ENCODE data around the gene CCL26. TPM values are rescaled to one million over a fixed set of nuclear protein-coding genes. Genes with fewer than 3 reads are reported as not detected.

Gene CCL26
- total and polyA plus RNA-seq, 2 experiments from 2014 or later = 3.0 to 18.4 TPM

- TF ChIP-seq, protein P1, sequence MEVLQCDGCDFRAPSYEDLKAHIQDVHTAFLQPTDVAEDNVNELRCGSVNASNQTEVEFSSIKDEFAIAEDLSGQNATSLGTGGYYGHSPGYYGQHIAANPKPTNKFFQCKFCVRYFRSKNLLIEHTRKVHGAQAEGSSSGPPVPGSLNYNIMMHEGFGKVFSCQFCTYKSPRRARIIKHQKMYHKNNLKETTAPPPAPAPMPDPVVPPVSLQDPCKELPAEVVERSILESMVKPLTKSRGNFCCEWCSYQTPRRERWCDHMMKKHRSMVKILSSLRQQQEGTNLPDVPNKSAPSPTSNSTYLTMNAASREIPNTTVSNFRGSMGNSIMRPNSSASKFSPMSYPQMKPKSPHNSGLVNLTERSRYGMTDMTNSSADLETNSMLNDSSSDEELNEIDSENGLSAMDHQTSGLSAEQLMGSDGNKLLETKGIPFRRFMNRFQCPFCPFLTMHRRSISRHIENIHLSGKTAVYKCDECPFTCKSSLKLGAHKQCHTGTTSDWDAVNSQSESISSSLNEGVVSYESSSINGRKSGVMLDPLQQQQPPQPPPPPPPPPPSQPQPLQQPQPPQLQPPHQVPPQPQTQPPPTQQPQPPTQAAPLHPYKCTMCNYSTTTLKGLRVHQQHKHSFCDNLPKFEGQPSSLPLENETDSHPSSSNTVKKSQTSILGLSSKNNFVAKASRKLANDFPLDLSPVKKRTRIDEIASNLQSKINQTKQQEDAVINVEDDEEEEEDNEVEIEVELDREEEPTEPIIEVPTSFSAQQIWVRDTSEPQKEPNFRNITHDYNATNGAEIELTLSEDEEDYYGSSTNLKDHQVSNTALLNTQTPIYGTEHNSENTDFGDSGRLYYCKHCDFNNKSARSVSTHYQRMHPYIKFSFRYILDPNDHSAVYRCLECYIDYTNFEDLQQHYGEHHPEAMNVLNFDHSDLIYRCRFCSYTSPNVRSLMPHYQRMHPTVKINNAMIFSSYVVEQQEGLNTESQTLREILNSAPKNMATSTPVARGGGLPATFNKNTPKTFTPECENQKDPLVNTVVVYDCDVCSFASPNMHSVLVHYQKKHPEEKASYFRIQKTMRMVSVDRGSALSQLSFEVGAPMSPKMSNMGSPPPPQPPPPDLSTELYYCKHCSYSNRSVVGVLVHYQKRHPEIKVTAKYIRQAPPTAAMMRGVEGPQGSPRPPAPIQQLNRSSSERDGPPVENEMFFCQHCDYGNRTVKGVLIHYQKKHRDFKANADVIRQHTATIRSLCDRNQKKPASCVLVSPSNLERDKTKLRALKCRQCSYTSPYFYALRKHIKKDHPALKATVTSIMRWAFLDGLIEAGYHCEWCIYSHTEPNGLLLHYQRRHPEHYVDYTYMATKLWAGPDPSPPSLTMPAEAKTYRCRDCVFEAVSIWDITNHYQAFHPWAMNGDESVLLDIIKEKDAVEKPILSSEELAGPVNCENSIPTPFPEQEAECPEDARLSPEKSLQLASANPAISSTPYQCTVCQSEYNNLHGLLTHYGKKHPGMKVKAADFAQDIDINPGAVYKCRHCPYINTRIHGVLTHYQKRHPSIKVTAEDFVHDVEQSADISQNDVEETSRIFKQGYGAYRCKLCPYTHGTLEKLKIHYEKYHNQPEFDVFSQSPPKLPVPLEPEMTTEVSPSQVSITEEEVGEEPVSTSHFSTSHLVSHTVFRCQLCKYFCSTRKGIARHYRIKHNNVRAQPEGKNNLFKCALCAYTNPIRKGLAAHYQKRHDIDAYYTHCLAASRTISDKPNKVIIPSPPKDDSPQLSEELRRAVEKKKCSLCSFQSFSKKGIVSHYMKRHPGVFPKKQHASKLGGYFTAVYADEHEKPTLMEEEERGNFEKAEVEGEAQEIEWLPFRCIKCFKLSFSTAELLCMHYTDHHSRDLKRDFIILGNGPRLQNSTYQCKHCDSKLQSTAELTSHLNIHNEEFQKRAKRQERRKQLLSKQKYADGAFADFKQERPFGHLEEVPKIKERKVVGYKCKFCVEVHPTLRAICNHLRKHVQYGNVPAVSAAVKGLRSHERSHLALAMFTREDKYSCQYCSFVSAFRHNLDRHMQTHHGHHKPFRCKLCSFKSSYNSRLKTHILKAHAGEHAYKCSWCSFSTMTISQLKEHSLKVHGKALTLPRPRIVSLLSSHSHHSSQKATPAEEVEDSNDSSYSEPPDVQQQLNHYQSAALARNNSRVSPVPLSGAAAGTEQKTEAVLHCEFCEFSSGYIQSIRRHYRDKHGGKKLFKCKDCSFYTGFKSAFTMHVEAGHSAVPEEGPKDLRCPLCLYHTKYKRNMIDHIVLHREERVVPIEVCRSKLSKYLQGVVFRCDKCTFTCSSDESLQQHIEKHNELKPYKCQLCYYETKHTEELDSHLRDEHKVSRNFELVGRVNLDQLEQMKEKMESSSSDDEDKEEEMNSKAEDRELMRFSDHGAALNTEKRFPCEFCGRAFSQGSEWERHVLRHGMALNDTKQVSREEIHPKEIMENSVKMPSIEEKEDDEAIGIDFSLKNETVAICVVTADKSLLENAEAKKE (CRISPR knock-in tag; IDR thresholded peaks at IDR 0.05) = no peak
- TF ChIP-seq, protein P2, sequence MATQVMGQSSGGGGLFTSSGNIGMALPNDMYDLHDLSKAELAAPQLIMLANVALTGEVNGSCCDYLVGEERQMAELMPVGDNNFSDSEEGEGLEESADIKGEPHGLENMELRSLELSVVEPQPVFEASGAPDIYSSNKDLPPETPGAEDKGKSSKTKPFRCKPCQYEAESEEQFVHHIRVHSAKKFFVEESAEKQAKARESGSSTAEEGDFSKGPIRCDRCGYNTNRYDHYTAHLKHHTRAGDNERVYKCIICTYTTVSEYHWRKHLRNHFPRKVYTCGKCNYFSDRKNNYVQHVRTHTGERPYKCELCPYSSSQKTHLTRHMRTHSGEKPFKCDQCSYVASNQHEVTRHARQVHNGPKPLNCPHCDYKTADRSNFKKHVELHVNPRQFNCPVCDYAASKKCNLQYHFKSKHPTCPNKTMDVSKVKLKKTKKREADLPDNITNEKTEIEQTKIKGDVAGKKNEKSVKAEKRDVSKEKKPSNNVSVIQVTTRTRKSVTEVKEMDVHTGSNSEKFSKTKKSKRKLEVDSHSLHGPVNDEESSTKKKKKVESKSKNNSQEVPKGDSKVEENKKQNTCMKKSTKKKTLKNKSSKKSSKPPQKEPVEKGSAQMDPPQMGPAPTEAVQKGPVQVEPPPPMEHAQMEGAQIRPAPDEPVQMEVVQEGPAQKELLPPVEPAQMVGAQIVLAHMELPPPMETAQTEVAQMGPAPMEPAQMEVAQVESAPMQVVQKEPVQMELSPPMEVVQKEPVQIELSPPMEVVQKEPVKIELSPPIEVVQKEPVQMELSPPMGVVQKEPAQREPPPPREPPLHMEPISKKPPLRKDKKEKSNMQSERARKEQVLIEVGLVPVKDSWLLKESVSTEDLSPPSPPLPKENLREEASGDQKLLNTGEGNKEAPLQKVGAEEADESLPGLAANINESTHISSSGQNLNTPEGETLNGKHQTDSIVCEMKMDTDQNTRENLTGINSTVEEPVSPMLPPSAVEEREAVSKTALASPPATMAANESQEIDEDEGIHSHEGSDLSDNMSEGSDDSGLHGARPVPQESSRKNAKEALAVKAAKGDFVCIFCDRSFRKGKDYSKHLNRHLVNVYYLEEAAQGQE (IDR thresholded peaks at IDR 0.05; ENCODE audit: unreplicated experiment) = no peak
Measured at GRCh38 chr7:75817116-75817515, 45.1 kb upstream of the CCL26 start (continued).

DNA sequence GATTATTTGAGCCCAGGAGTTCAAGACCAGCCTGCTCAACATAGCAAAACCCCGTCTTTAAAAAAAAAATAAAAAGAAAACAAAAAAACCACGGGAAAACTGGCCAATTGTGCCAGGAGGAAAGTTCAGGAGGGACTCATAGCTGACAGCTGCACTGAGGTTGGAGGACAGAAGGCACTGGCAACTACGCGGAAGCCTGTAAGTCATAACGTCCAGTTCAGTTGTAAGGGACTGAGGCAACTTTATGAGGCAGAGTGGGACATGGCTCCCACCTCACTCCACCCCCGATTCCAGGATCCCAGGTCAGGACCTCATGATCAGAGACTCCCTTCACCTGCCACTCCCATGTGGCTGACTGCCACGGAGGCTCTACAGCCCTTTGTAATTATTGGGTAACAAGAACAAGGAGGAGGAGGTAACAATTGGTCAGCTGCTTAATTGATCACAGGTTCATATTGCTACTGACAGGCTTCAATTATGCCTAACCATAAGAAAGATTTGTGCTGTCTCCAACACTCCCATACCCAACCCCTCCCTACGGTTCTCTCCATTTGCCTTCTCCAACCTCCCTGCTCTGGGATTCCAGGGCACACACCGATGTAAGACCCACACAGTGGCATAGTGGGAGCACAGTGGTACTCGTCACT is 43.5 kb upstream of the CCL26 start:
- Histone ChIP-seq H3K4me1 (ENCODE audit: insufficient read depth) (no peaks in the 10 kb centered on the region), H2AFZ (no peak overlapping the region), H3K27me3 (ENCODE audit: insufficient read depth) (no peaks in the 10 kb centered on the region), H3K79me2 (replicated peaks; ENCODE audit: insufficient read depth) (no peaks in the 10 kb centered on the region), H3K36me3 (ENCODE audit: insufficient read depth) (no peaks in the 10 kb centered on the region), H3K4me3 (no peak overlapping the region), H4K20me1 (replicated peaks; ENCODE audit: insufficient read depth) (no peaks in the 10 kb centered on the region), H3K27ac (ENCODE audit: low read depth) (no peak overlapping the region), H3F3A (replicated peaks; ENCODE audit: low read depth) (no peaks in the 10 kb centered on the region), H3K9me2 (ENCODE audit: insufficient read depth) (no peaks in the 10 kb centered on the region), H3K4me2 (no peak overlapping the region)
- peaks cover 8% of the 10 kb centered on the region for H3K27me3 Mint-ChIP-seq (ENCODE audit: insufficient read depth, low read depth, poor library complexity)
- no peak for ATAC-seq
- H3K9me3 Mint-ChIP-seq = 0 out of 3 replicates have a peak, but pooled peaks cover under 1% of the 10 kb centered on the region
- H3K36me3 Mint-ChIP-seq (ENCODE audit: low read depth) = no peaks in the 10 kb centered on the region
- no peak overlapping the region for H3K4me3 Mint-ChIP-seq
- H3K27ac Mint-ChIP-seq = no peak overlapping the region
- H3K4me1 Mint-ChIP-seq = no peaks in the 10 kb centered on the region
- no peak for DNase-seq (ENCODE audit: low spot score)
- TF ChIP-seq, protein P3, sequence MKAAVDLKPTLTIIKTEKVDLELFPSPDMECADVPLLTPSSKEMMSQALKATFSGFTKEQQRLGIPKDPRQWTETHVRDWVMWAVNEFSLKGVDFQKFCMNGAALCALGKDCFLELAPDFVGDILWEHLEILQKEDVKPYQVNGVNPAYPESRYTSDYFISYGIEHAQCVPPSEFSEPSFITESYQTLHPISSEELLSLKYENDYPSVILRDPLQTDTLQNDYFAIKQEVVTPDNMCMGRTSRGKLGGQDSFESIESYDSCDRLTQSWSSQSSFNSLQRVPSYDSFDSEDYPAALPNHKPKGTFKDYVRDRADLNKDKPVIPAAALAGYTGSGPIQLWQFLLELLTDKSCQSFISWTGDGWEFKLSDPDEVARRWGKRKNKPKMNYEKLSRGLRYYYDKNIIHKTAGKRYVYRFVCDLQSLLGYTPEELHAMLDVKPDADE (IDR thresholded peaks at IDR 0.05) = no peak
- TF ChIP-seq STAT1 (IDR thresholded peaks at IDR 0.05; ENCODE audit: unreplicated experiment) (no peak), ZNF114 (CRISPR knock-in tag; IDR thresholded peaks at IDR 0.05) (no peak), ZNF331 (CRISPR knock-in tag; IDR thresholded peaks at IDR 0.05; ENCODE audit: low read depth) (no peak), EZH2 (IDR thresholded peaks at IDR 0.05; ENCODE audit: low read depth, unreplicated experiment) (no peak)

All from GM23338 (cell line).